ENCODE results near the gene CAMTA1. TPM values are rescaled to one million over a fixed set of nuclear protein-coding genes. Genes with fewer than 3 reads are reported as not detected.

Gene CAMTA1
- total RNA-seq, 2 donors from 2014 or later: 100 to 102 TPM

- intact Hi-C loops (cut with DNase I): no loop called here
- no peaks in the 10 kb centered on the region for H3K4me1 ChIP-seq (replicated peaks)
- H3K4me3 ChIP-seq: no peak overlapping the region
- TF ChIP-seq POLR2A (IDR thresholded peaks at IDR 0.05) (no peak), POLR2AphosphoS5 (IDR thresholded peaks at IDR 0.05) (no peak), CTCF (IDR thresholded peaks at IDR 0.05) (no peak)
- no peaks in the 10 kb centered on the region for H3K36me3 ChIP-seq
- no peaks in the 10 kb centered on the region for H3K27me3 ChIP-seq (replicated peaks; ENCODE audit: insufficient read depth)
- 74% methylated on average over 14 of the region's 14 CpGs for WGBS
- H3K27ac ChIP-seq: no peak overlapping the region
- DNase-seq (ENCODE audit: low spot score): no peak
- H3K9me3 ChIP-seq: no peaks in the 10 kb centered on the region
These were observed 506.0 kb downstream of the CAMTA1 start for GRCh38 chr1:7290971-7291970.

GRCh38 chr1:7292036-7292681 lies 506.9 kb downstream of the CAMTA1 start:
- WGBS: 73% methylated on average over 10 of the region's 10 CpGs
- no peak for DNase-seq (ENCODE audit: low spot score)
- Histone ChIP-seq H3K36me3 (no peaks in the 10 kb centered on the region), H3K27me3 (replicated peaks; ENCODE audit: insufficient read depth) (no peaks in the 10 kb centered on the region), H3K4me3 (no peak overlapping the region), H3K27ac (no peak overlapping the region), H3K4me1 (replicated peaks) (no peaks in the 10 kb centered on the region), H3K9me3 (no peaks in the 10 kb centered on the region)
- intact Hi-C loops (cut with DNase I): no loop called here
- no peak for TF ChIP-seq POLR2A (IDR thresholded peaks at IDR 0.05)
- no peak for TF ChIP-seq CTCF (IDR thresholded peaks at IDR 0.05)
- TF ChIP-seq POLR2AphosphoS5 (IDR thresholded peaks at IDR 0.05): no peak

GRCh38 chr1:7292714-7293419 lies 507.6 kb downstream of the CAMTA1 start:
- no peak for DNase-seq (ENCODE audit: low spot score)
- H3K27ac ChIP-seq: no peak overlapping the region
- H3K4me3 ChIP-seq: no peak overlapping the region
- H3K27me3 ChIP-seq (replicated peaks; ENCODE audit: insufficient read depth): no peaks in the 10 kb centered on the region
- H3K36me3 ChIP-seq: no peaks in the 10 kb centered on the region
- no peaks in the 10 kb centered on the region for H3K4me1 ChIP-seq (replicated peaks)
- no peak for TF ChIP-seq POLR2AphosphoS5 (IDR thresholded peaks at IDR 0.05)
- TF ChIP-seq POLR2A (IDR thresholded peaks at IDR 0.05): no peak
- TF ChIP-seq CTCF (IDR thresholded peaks at IDR 0.05): no peak
- 75% methylated on average over 16 of the region's 17 CpGs for WGBS
- intact Hi-C loops (cut with DNase I): no loop called here
- H3K9me3 ChIP-seq: no peaks in the 10 kb centered on the region

GRCh38 chr1:7293702-7294629 lies 508.7 kb downstream of the CAMTA1 start:
- Histone ChIP-seq H3K4me1 (replicated peaks) (no peaks in the 10 kb centered on the region), H3K27ac (no peak overlapping the region), H3K4me3 (no peak overlapping the region), H3K36me3 (no peaks in the 10 kb centered on the region), H3K9me3 (no peaks in the 10 kb centered on the region), H3K27me3 (replicated peaks; ENCODE audit: insufficient read depth) (no peaks in the 10 kb centered on the region)
- intact Hi-C loops (cut with DNase I): no loop called here
- DNase-seq (ENCODE audit: low spot score): no peak
- TF ChIP-seq POLR2A (IDR thresholded peaks at IDR 0.05) (no peak), POLR2AphosphoS5 (IDR thresholded peaks at IDR 0.05) (no peak), CTCF (IDR thresholded peaks at IDR 0.05) (no peak)
- WGBS: 63% methylated on average over 16 of the region's 16 CpGs

Data from prostate gland (tissue), 2 donors.